ENCODE data around the gene AHCTF1. TPM values are rescaled to one million over a fixed set of nuclear protein-coding genes. Genes with fewer than 3 reads are reported as not detected.
"Not testable (repeated sequence)": the region's sequence is repeated elsewhere in the genome, so short reads cannot be mapped to it uniquely, and the experiment has no call there.

AHCTF1 gene
- total RNA-seq, 1 experiment from 2014 or later = 42.3 TPM

DNA sequence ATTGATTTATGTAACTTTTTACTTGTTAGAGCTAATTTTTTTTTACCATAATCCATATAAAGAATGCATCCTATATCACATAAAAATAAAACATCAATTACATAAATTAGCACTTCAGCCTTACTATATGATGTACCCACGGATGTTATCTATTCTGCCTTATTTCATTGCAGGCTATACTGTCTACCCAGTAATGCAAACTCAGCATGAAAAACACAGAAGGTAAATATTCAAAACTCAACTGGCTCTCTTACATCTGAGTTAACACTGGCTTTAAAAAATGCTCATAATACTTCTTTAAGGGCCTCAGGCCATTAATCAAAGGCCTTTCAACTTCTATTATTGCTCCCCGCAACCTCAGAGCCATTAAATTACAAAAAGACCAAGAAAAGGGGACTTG lies 65.8 kb downstream of the AHCTF1 start:
- Mint-ChIP-seq H3K27ac (ENCODE audit: unreplicated experiment) (no peak overlapping the region), H3K9me3 (ENCODE audit: unreplicated experiment) (no peaks in the 10 kb centered on the region), H3K36me3 (ENCODE audit: insufficient read depth, unreplicated experiment) (peaks cover 60% of the 10 kb centered on the region), H3K4me1 (ENCODE audit: low read depth, unreplicated experiment) (no peaks in the 10 kb centered on the region), H3K4me3 (ENCODE audit: unreplicated experiment) (no peak overlapping the region), H3K27me3 (ENCODE audit: insufficient read depth, unreplicated experiment) (no peaks in the 10 kb centered on the region)
- DNase-seq = no peak
- intact Hi-C loops (cut with micrococcal nuclease; ENCODE audit: unreplicated experiment) = no loop called here
- Histone ChIP-seq H3K9me3 (no peaks in the 10 kb centered on the region), H3K27me3 (replicated peaks; ENCODE audit: control insufficient read depth, insufficient read depth, low read length) (no peaks in the 10 kb centered on the region), H3K4me1 (no peaks in the 10 kb centered on the region; the same call in 1 of the 2 replicates), H3K4me3 (ENCODE audit: low read depth, low read length) (no peak overlapping the region), H3K36me3 (ENCODE audit: control insufficient read depth, insufficient read depth, low read length) (peaks cover 3% of the 10 kb centered on the region)
- BruUV-seq (replicated peaks) = no TSS peak
- POLR2A ChIA-PET = no interaction called here
- TF ChIP-seq, protein P1, sequence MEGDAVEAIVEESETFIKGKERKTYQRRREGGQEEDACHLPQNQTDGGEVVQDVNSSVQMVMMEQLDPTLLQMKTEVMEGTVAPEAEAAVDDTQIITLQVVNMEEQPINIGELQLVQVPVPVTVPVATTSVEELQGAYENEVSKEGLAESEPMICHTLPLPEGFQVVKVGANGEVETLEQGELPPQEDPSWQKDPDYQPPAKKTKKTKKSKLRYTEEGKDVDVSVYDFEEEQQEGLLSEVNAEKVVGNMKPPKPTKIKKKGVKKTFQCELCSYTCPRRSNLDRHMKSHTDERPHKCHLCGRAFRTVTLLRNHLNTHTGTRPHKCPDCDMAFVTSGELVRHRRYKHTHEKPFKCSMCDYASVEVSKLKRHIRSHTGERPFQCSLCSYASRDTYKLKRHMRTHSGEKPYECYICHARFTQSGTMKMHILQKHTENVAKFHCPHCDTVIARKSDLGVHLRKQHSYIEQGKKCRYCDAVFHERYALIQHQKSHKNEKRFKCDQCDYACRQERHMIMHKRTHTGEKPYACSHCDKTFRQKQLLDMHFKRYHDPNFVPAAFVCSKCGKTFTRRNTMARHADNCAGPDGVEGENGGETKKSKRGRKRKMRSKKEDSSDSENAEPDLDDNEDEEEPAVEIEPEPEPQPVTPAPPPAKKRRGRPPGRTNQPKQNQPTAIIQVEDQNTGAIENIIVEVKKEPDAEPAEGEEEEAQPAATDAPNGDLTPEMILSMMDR (IDR thresholded peaks at IDR 0.05; ENCODE audit: insufficient read depth in 1 of 2, low read depth in 1 of 2, low read length in 1 of 2, severe bottlenecking in 1 of 2, unreplicated experiment in 1 of 2) = no peak
- CTCF ChIA-PET = no interaction called here

- H3K4me1 Mint-ChIP-seq (ENCODE audit: low read depth, unreplicated experiment); H3K4me3 ChIP-seq (ENCODE audit: low read depth, low read length); H3K27me3 Mint-ChIP-seq (ENCODE audit: insufficient read depth, unreplicated experiment); H3K4me1 ChIP-seq; H3K27me3 ChIP-seq (replicated peaks; ENCODE audit: control insufficient read depth, insufficient read depth, low read length); POLR2A ChIA-PET; DNase-seq; intact Hi-C loops (cut with micrococcal nuclease; ENCODE audit: unreplicated experiment); H3K9me3 Mint-ChIP-seq (ENCODE audit: unreplicated experiment); H3K9me3 ChIP-seq; H3K36me3 ChIP-seq (ENCODE audit: control insufficient read depth, insufficient read depth, low read length); H3K27ac Mint-ChIP-seq (ENCODE audit: unreplicated experiment); BruUV-seq (replicated peaks); H3K4me3 Mint-ChIP-seq (ENCODE audit: unreplicated experiment): not testable (repeated sequence)
- peaks cover 65% of the 10 kb centered on the region for H3K36me3 Mint-ChIP-seq (ENCODE audit: insufficient read depth, unreplicated experiment)
- CTCF ChIA-PET = interaction anchor here (0.7 kb wide), 1 partner anchor 9 kb away, joined by 3 read pairs; no protein-coding TSS in a partner anchor
Observed at GRCh38 chr1:246863791-246864190, 68.0 kb downstream of the AHCTF1 start.

- Histone ChIP-seq H3K27me3 (replicated peaks; ENCODE audit: control insufficient read depth, insufficient read depth, low read length) (no peaks in the 10 kb centered on the region), H3K9me3 (no peaks in the 10 kb centered on the region), H3K36me3 (ENCODE audit: control insufficient read depth, insufficient read depth, low read length) (no peaks in the 10 kb centered on the region; the same call in none of the 2 replicates), H3K4me3 (ENCODE audit: low read depth, low read length) (no peak overlapping the region), H3K4me1 (no peaks in the 10 kb centered on the region)
- intact Hi-C loops (cut with micrococcal nuclease; ENCODE audit: unreplicated experiment) = no loop called here
- BruUV-seq (replicated peaks) = no TSS peak
- no peak for DNase-seq
- no peaks in the 10 kb centered on the region for H3K4me1 Mint-ChIP-seq (ENCODE audit: low read depth, unreplicated experiment)
- CTCF ChIA-PET = no interaction called here
- H3K9me3 Mint-ChIP-seq (ENCODE audit: unreplicated experiment) = no peaks in the 10 kb centered on the region
- peaks cover 70% of the 10 kb centered on the region for H3K36me3 Mint-ChIP-seq (ENCODE audit: insufficient read depth, unreplicated experiment)
- POLR2A ChIA-PET = no interaction called here
- H3K27ac Mint-ChIP-seq (ENCODE audit: unreplicated experiment) = no peak overlapping the region
- TF ChIP-seq, protein P1 (IDR thresholded peaks at IDR 0.05; ENCODE audit: insufficient read depth in 1 of 2, low read depth in 1 of 2, low read length in 1 of 2, severe bottlenecking in 1 of 2, unreplicated experiment in 1 of 2) = no peak
- H3K4me3 Mint-ChIP-seq (ENCODE audit: unreplicated experiment) = no peak overlapping the region
- H3K27me3 Mint-ChIP-seq (ENCODE audit: insufficient read depth, unreplicated experiment) = no peaks in the 10 kb centered on the region
Observed at GRCh38 chr1:246860401-246860800, 71.3 kb downstream of the AHCTF1 start.

DNA sequence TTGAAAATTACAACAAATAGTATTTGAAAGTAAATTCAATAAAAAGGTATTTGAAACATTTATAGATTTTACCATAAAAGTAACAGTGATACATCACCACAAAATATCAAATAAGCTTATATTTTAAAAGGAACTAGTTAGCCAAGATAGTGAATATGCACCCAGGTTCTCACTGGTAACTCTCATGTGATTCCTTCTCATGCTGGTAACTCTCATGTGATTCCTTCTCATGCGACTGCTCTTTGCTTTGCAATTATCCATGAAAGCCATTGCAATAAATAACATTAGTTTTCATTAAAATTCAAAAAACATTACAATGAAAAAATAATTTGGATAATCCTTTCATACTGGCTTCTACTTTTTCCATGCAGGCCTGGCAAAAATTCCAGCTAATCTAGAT lies 75.4 kb downstream of the AHCTF1 start:
- H3K27me3 ChIP-seq (replicated peaks; ENCODE audit: control insufficient read depth, insufficient read depth, low read length) = no peaks in the 10 kb centered on the region
- no peak overlapping the region for H3K27ac Mint-ChIP-seq (ENCODE audit: unreplicated experiment)
- ChIA-PET POLR2A (no interaction called here), CTCF (no interaction called here)
- H3K4me1 Mint-ChIP-seq (ENCODE audit: low read depth, unreplicated experiment) = no peaks in the 10 kb centered on the region
- BruUV-seq (replicated peaks) = no TSS peak
- intact Hi-C loops (cut with micrococcal nuclease; ENCODE audit: unreplicated experiment) = no loop called here
- no peaks in the 10 kb centered on the region for H3K9me3 ChIP-seq
- no peak for DNase-seq
- H3K36me3 Mint-ChIP-seq (ENCODE audit: insufficient read depth, unreplicated experiment) = peaks cover 82% of the 10 kb centered on the region
- no peaks in the 10 kb centered on the region for H3K27me3 Mint-ChIP-seq (ENCODE audit: insufficient read depth, unreplicated experiment)
- no peak overlapping the region for H3K4me3 ChIP-seq (ENCODE audit: low read depth, low read length)
- peaks cover 4% of the 10 kb centered on the region for H3K36me3 ChIP-seq (ENCODE audit: control insufficient read depth, insufficient read depth, low read length)
- TF ChIP-seq, protein P1 (IDR thresholded peaks at IDR 0.05; ENCODE audit: insufficient read depth in 1 of 2, low read depth in 1 of 2, low read length in 1 of 2, severe bottlenecking in 1 of 2, unreplicated experiment in 1 of 2) = no peak
- no peaks in the 10 kb centered on the region for H3K9me3 Mint-ChIP-seq (ENCODE audit: unreplicated experiment)
- no peak overlapping the region for H3K4me3 Mint-ChIP-seq (ENCODE audit: unreplicated experiment)
- no peaks in the 10 kb centered on the region for H3K4me1 ChIP-seq

GRCh38 chr1:246850640-246851039 lies 81.1 kb downstream of the AHCTF1 start:
- H3K4me1 Mint-ChIP-seq (ENCODE audit: low read depth, unreplicated experiment); H3K36me3 ChIP-seq (ENCODE audit: control insufficient read depth, insufficient read depth, low read length); H3K4me1 ChIP-seq; H3K4me3 ChIP-seq (ENCODE audit: low read depth, low read length); DNase-seq; intact Hi-C loops (cut with micrococcal nuclease; ENCODE audit: unreplicated experiment); BruUV-seq (replicated peaks); CTCF ChIA-PET; H3K4me3 Mint-ChIP-seq (ENCODE audit: unreplicated experiment); H3K27ac Mint-ChIP-seq (ENCODE audit: unreplicated experiment); H3K27me3 ChIP-seq (replicated peaks; ENCODE audit: control insufficient read depth, insufficient read depth, low read length); H3K9me3 ChIP-seq; POLR2A ChIA-PET; H3K27me3 Mint-ChIP-seq (ENCODE audit: insufficient read depth, unreplicated experiment); H3K9me3 Mint-ChIP-seq (ENCODE audit: unreplicated experiment): not testable (repeated sequence)
- H3K36me3 Mint-ChIP-seq (ENCODE audit: insufficient read depth, unreplicated experiment) = peaks cover 81% of the 10 kb centered on the region

Data from Caco-2 (cell line).